Left lung (tissue), 10 donors: ENCODE results near the gene PTPRCAP. TPM values are rescaled to one million over a fixed set of nuclear protein-coding genes. Genes with fewer than 3 reads are reported as not detected.

ENCODE experiments used
- ATAC-seq: fragments of 200-7000 bp; cut with Tn5 transposase; one replicate; pipeline ENCODE4 v1.9.1; 2020; ENCODE audit warnings: moderate library complexity
- DNase-seq, 4 donors: peaks; one replicate each; pipeline ENCODE4 v3.0.0-alpha.2; 2013 to 2020
- H3K27ac ChIP-seq, 2 donors: fragments of 200-600 bp; sonication (generic) in 1 of 2; one replicate each; pipeline versions ENCODE4 v1.5.0 to v1.8.0; 2020 to 2021
- H3K27me3 ChIP-seq, 2 donors: fragments of 200-600 bp; sonication (generic) in 1 of 2; one replicate each; pipeline versions ENCODE4 v1.5.0 to v1.8.0; 2020 to 2021
- H3K36me3 ChIP-seq, 2 donors: fragments of 200-600 bp; sonication (generic) in 1 of 2; one replicate each; pipeline versions ENCODE4 v1.5.0 to v1.8.0; 2020 to 2021
- H3K4me1 ChIP-seq, 2 donors: fragments of 200-600 bp; one replicate each; pipeline ENCODE4 v1.8.0; 2021
- H3K4me3 ChIP-seq, 2 donors: fragments of 200-600 bp; sonication (generic) in 1 of 2; one replicate each; pipeline versions ENCODE4 v1.5.0 to v1.8.0; 2020 to 2021; ENCODE audit warnings: mild to moderate bottlenecking in 1 of 2
- H3K9me3 ChIP-seq, 2 donors: fragments of 200-600 bp; sonication (generic) in 1 of 2; one replicate each; pipeline versions ENCODE4 v1.5.0 to v1.8.0; 2020 to 2021
- CTCF ChIP-seq, 2 donors: fragments of 200-600 bp; sonication (generic) in 1 of 2; IDR thresholded peaks; one replicate each; pipeline versions ENCODE4 v1.5.0 to v1.8.0; 2021; ENCODE audit warnings: antibody characterized with exemption in 2 of 2
- intact Hi-C, 2 donors: fragments of 100-400 bp; cut with DNase I; formaldehyde crosslinking; loops; one replicate each; pipeline versions ENCODE4 v1.11.2 to v1.14.2; 2022
- polyA plus RNA-seq, 6 donors: library from polyadenylated mRNA; unstranded; fragments of 120-200 nt; gene quantifications; one replicate each; pipeline ENCODE4 v1.2.1, GENCODE V29; 2013; ENCODE audit not compliant: insufficient read length in 6 of 6
- total RNA-seq, 2 donors: library from RNA; stranded (reverse); fragmentation: NEBNext Ultra II Directional; extraction: Animal tissue kit (Norgen Biotek cat#: 25700); gene quantifications; one replicate each; pipeline ENCODE4 v1.2.1, GENCODE V29; 2021
- donor health status: DM: no; HTN: yes; CAD: no.
- donor health status: DM: no; HTN: no; CAD: no.

The PTPRCAP gene
- total and polyA plus RNA-seq, 8 donors = 1.6 to 12.5 (median 2.7) TPM

DNA sequence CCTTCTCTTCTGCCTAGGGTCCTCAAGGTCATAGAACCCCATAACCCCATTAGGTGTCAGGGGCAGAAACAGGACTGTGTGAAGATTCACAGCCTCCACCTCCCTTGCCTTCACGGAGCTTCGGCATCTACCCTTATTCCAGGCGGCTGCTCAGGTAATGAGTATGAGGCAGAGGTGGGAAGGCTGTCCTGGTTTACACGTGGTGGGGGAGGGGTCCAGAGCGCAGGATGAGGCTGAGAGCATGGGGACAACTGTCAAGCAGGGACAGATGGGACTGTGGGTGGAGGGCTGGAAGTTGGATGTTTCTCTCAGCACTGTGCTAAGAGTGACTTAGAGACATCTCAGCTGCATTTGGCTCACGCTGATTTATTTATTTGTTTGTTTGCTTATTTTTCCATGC is 50.0 kb downstream of the PTPRCAP start:
- Histone ChIP-seq H3K27ac (no peak overlapping the region), H3K4me1 (peaks cover 2 to 15% of the 10 kb centered on the region in 2 donors), H3K36me3 (no peaks in the 10 kb centered on the region), H3K9me3 (no peaks in the 10 kb centered on the region), H3K27me3 (no peaks in the 10 kb centered on the region), H3K4me3 (no peak overlapping the region)
- intact Hi-C loops = loop anchor here in 1 of 2 donors (5.0 kb wide), 1 partner anchor 35 kb away; the partner anchor contains the start of gene POLD4
- DNase-seq (no peak), ATAC-seq (no peak)
- no peak for TF ChIP-seq CTCF (IDR thresholded peaks at IDR 0.05)

DNA sequence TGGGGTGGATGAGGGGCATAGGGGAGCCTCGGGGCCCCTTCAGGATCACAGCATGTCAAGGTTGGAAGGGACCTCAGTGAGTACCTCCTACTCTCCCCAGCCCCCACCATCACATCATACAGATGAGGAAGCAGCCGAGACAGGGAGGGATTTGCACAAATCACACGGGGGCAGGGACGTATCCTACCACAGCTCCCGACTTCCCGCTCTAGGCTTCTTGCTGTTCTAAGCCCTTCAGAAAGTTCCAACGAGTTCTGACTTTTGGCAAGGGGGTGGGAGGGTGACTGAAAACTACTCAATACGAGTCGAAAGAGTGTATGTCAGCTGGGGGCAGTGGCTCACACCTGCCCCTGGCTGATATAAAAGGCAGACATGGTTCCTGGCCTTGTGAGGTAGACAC is 50.4 kb downstream of the PTPRCAP start:
- Histone ChIP-seq H3K4me3 (no peak overlapping the region), H3K4me1 (peaks cover 4 to 15% of the 10 kb centered on the region in 2 donors), H3K27me3 (no peaks in the 10 kb centered on the region), H3K27ac (no peak overlapping the region), H3K9me3 (no peaks in the 10 kb centered on the region), H3K36me3 (no peaks in the 10 kb centered on the region)
- no peak for DNase-seq
- intact Hi-C loops = loop anchor here in 1 of 2 donors (5.0 kb wide), 1 partner anchor 35 kb away; the partner anchor contains the start of gene POLD4
- no peak for ATAC-seq
- no peak for TF ChIP-seq CTCF (IDR thresholded peaks at IDR 0.05)

Other genes starting within 250 kb of the PTPRCAP start
- gene GRK2, start 171.2 kb downstream of the PTPRCAP start, total RNA-seq = 100 to 1,000 TPM in 1 of 2 donors, 10 to 100 TPM in 1; 55.2 to 118 TPM
- gene GRK2, start 171.2 kb downstream of the PTPRCAP start, polyA plus RNA-seq = 10 to 100 TPM; 56.9 to 79.9 (median 59.4) TPM
- gene ANKRD13D, start 148.4 kb downstream of the PTPRCAP start, total RNA-seq = 10 to 100 TPM; 48.0 to 81.2 TPM
- gene ANKRD13D, start 148.4 kb downstream of the PTPRCAP start, polyA plus RNA-seq = 10 to 100 TPM; 34.5 to 61.0 (median 49.6) TPM
- 10 to 100 TPM; 28.7 to 44.9 TPM for gene SSH3, start 134.2 kb downstream of the PTPRCAP start, total RNA-seq
- 10 to 100 TPM; 23.0 to 34.5 (median 28.3) TPM for gene SSH3, start 134.2 kb downstream of the PTPRCAP start, polyA plus RNA-seq
- gene POLD4, start 84.1 kb downstream of the PTPRCAP start, total RNA-seq = 10 to 100 TPM; 67.7 to 77.3 TPM
- gene POLD4, start 84.1 kb downstream of the PTPRCAP start, polyA plus RNA-seq = 10 to 100 TPM; 26.7 to 35.1 (median 32.5) TPM
- 1 to 10 TPM; 7.3 to 9.2 TPM for gene CLCF1, start 64.1 kb downstream of the PTPRCAP start, total RNA-seq
- 10 to 100 TPM; 10.9 to 15.3 (median 12.3) TPM for gene CLCF1, start 64.1 kb downstream of the PTPRCAP start, polyA plus RNA-seq
- 10 to 100 TPM; 18.4 to 21.5 TPM for gene RAD9A, start 45.7 kb downstream of the PTPRCAP start, total RNA-seq
- gene RAD9A, start 45.7 kb downstream of the PTPRCAP start, polyA plus RNA-seq = 10 to 100 TPM; 22.9 to 31.3 (median 24.5) TPM
- 100 to 1,000 TPM; 138 to 173 TPM for gene PPP1CA, start 35.8 kb downstream of the PTPRCAP start, total RNA-seq
- gene PPP1CA, start 35.8 kb downstream of the PTPRCAP start, polyA plus RNA-seq = 100 to 1,000 TPM; 108 to 144 (median 139) TPM
- 10 to 100 TPM in 1 of 2 donors, 1 to 10 TPM in 1; 8.0 to 15.5 TPM for gene TBC1D10C, start 33.6 kb downstream of the PTPRCAP start, total RNA-seq
- gene TBC1D10C, start 33.6 kb downstream of the PTPRCAP start, polyA plus RNA-seq = 1 to 10 TPM; 4.2 to 6.5 (median 5.1) TPM
- gene CARNS1, start 22.0 kb downstream of the PTPRCAP start, total RNA-seq = 1 to 10 TPM in 1 of 2 donors, under 1 TPM in 1; 0.71 to 1.2 TPM
- gene CARNS1, start 22.0 kb downstream of the PTPRCAP start, polyA plus RNA-seq = 1 to 10 TPM; 2.9 to 5.6 (median 4.1) TPM
- 10 to 100 TPM; 37.7 to 44.1 TPM for gene RPS6KB2, start 9.2 kb downstream of the PTPRCAP start, total RNA-seq
- 10 to 100 TPM; 39.6 to 47.0 (median 42.0) TPM for gene RPS6KB2, start 9.2 kb downstream of the PTPRCAP start, polyA plus RNA-seq
- 100 to 1,000 TPM; 111 to 119 TPM for gene CORO1B, start 5.8 kb upstream of the PTPRCAP start, total RNA-seq
- 10 to 100 TPM; 43.5 to 61.1 (median 50.4) TPM for gene CORO1B, start 5.8 kb upstream of the PTPRCAP start, polyA plus RNA-seq
- gene GPR152, start 15.0 kb upstream of the PTPRCAP start, total RNA-seq = not detected
- not detected for gene GPR152, start 15.0 kb upstream of the PTPRCAP start, polyA plus RNA-seq
- 1 to 10 TPM; 2.0 to 2.7 TPM for gene CABP4, start 17.7 kb upstream of the PTPRCAP start, total RNA-seq
- 1 to 10 TPM; 1.4 to 2.8 (median 2.2) TPM for gene CABP4, start 17.7 kb upstream of the PTPRCAP start, polyA plus RNA-seq
- gene TMEM134, start 31.6 kb upstream of the PTPRCAP start, total RNA-seq = 10 to 100 TPM; 45.9 to 51.8 TPM
- gene TMEM134, start 31.6 kb upstream of the PTPRCAP start, polyA plus RNA-seq = 10 to 100 TPM; 33.4 to 51.8 (median 43.3) TPM
- 10 to 100 TPM; 61.7 to 68.2 TPM for gene AIP, start 45.3 kb upstream of the PTPRCAP start, total RNA-seq
- gene AIP, start 45.3 kb upstream of the PTPRCAP start, polyA plus RNA-seq = 10 to 100 TPM; 55.7 to 62.5 (median 60.4) TPM
- gene PITPNM1, start 67.7 kb upstream of the PTPRCAP start, total RNA-seq = 10 to 100 TPM; 51.6 to 55.5 TPM
- 10 to 100 TPM; 15.5 to 36.3 (median 20.5) TPM for gene PITPNM1, start 67.7 kb upstream of the PTPRCAP start, polyA plus RNA-seq
- gene CDK2AP2, start 70.5 kb upstream of the PTPRCAP start, total RNA-seq = 10 to 100 TPM; 82.2 to 92.8 TPM
- 10 to 100 TPM; 25.8 to 40.0 (median 29.2) TPM for gene CDK2AP2, start 70.5 kb upstream of the PTPRCAP start, polyA plus RNA-seq
- not detected for gene CABP2, start 85.8 kb upstream of the PTPRCAP start, total RNA-seq
- gene CABP2, start 85.8 kb upstream of the PTPRCAP start, polyA plus RNA-seq = not detected
- gene GSTP1, start 146.1 kb upstream of the PTPRCAP start, total RNA-seq = 1,000 to 10,000 TPM in 1 of 2 donors, 100 to 1,000 TPM in 1; 790 to 1,058 TPM
- 100 to 1,000 TPM; 651 to 768 (median 717) TPM for gene GSTP1, start 146.1 kb upstream of the PTPRCAP start, polyA plus RNA-seq
- 100 to 1,000 TPM; 136 to 155 TPM for gene NDUFV1, start 169.3 kb upstream of the PTPRCAP start, total RNA-seq
- 100 to 1,000 TPM; 155 to 204 (median 170) TPM for gene NDUFV1, start 169.3 kb upstream of the PTPRCAP start, polyA plus RNA-seq
- 10 to 100 TPM; 10.7 to 18.1 TPM for gene NUDT8, start 192.3 kb upstream of the PTPRCAP start, total RNA-seq
- gene NUDT8, start 192.3 kb upstream of the PTPRCAP start, polyA plus RNA-seq = 1 to 10 TPM; 3.8 to 5.8 (median 5.0) TPM
- not detected for gene TBX10, start 202.1 kb upstream of the PTPRCAP start, total RNA-seq
- under 1 TPM in 1 of 6 donors, not detected in 5; 0.18 TPM for gene TBX10, start 202.1 kb upstream of the PTPRCAP start, polyA plus RNA-seq
- under 1 TPM; 0.29 to 0.61 TPM for gene ACY3, start 213.0 kb upstream of the PTPRCAP start, total RNA-seq
- gene ACY3, start 213.0 kb upstream of the PTPRCAP start, polyA plus RNA-seq = under 1 TPM; 0.23 to 0.74 (median 0.57) TPM
- under 1 TPM; 0.79 to 0.94 TPM for gene ALDH3B2, start 236.9 kb upstream of the PTPRCAP start, total RNA-seq
- gene ALDH3B2, start 236.9 kb upstream of the PTPRCAP start, polyA plus RNA-seq = 1 to 10 TPM in 4 of 6 donors, under 1 TPM in 2; 0.91 to 1.7 (median 1.1) TPM